ENCODE measurements around the gene INAFM2.

DNA sequence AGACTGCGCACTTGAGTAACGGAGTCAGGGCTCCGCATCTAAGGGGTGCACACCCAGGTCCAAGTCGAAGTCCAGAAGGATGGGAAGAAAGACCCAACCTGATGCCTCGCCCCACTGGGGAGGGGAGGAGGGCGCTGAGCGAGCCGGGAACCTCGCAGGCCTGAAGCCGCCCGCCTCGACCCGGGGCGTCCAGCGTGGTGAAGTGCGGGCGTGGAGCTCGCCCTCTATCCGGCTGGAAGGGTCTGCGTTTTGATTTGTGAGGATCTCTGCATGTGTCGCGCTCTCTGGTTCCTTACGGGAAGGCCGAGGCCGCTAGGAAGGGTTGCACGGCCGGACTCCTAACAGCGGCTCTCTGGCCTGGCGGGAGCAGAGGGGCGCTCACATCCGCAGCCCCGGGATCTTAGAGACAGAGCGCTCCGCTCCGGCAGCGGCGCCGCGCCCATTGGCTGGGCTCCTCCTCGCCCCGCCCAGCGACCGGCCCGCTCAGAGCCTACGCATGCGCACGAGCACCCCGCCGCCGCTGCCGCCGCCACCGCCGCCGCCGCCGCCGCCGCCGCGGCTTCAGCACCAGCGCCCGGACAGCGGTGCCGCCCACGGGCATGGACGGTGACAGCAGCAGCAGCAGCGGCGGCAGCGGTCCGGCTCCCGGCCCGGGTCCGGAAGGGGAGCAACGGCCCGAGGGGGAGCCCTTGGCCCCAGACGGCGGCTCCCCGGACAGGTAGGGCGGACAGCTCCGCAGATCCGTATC lies 34.4 kb downstream of the INAFM2 start, which contains the start of gene DISP2:
- TF ChIP-seq, protein P1, sequence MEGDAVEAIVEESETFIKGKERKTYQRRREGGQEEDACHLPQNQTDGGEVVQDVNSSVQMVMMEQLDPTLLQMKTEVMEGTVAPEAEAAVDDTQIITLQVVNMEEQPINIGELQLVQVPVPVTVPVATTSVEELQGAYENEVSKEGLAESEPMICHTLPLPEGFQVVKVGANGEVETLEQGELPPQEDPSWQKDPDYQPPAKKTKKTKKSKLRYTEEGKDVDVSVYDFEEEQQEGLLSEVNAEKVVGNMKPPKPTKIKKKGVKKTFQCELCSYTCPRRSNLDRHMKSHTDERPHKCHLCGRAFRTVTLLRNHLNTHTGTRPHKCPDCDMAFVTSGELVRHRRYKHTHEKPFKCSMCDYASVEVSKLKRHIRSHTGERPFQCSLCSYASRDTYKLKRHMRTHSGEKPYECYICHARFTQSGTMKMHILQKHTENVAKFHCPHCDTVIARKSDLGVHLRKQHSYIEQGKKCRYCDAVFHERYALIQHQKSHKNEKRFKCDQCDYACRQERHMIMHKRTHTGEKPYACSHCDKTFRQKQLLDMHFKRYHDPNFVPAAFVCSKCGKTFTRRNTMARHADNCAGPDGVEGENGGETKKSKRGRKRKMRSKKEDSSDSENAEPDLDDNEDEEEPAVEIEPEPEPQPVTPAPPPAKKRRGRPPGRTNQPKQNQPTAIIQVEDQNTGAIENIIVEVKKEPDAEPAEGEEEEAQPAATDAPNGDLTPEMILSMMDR (IDR thresholded peaks at IDR 0.05): no peak
- no peak for TF ChIP-seq EP300 (IDR thresholded peaks at IDR 0.05)

All from ovary (tissue), 3 donors.